HepG2 (cell line): ENCODE data around the gene MOAP1. TPM values are rescaled to one million over a fixed set of nuclear protein-coding genes. Genes with fewer than 3 reads are reported as not detected.

Source experiments
- ATF5 ChIP-seq: sonication (generic); formaldehyde crosslinking; IDR thresholded peaks from 2 replicates; pipeline ENCODE4 v1.4.0; 2020; ENCODE audit warnings: mild to moderate bottlenecking, low read depth, missing genetic modification reagents
- ATM ChIP-seq: fragments of 450-650 bp; IDR thresholded peaks from 2 replicates; pipeline ENCODE4 v1.7.1; 2017; ENCODE audit warnings: mild to moderate bottlenecking, borderline replicate concordance
- CENPBD1 ChIP-seq: sonication (generic); formaldehyde crosslinking; IDR thresholded peaks from 2 replicates; pipeline ENCODE4 v1.8.0; 2022; ENCODE audit warnings: missing genetic modification reagents, low read depth, mild to moderate bottlenecking, borderline replicate concordance
- ELF1 ChIP-seq: sonication (generic); formaldehyde crosslinking; IDR thresholded peaks from 2 replicates; pipeline ENCODE4 v1.4.0; 2020; ENCODE audit warnings: missing genetic modification reagents
- GZF1 ChIP-seq: sonication (generic); formaldehyde crosslinking; IDR thresholded peaks from 2 replicates; pipeline ENCODE4 v1.5.1; 2020; ENCODE audit warnings: mild to moderate bottlenecking, missing genetic modification reagents
- HDAC2 ChIP-seq: sonication (generic); formaldehyde crosslinking; IDR thresholded peaks from 2 replicates; pipeline ENCODE4 v1.4.0; 2020; ENCODE audit warnings: missing genetic modification reagents
- HNRNPK ChIP-seq: fragments of 200-400 bp; formaldehyde crosslinking; IDR thresholded peaks from 2 replicates; pipeline ENCODE4 v1.6.1; 2018; ENCODE audit warnings: low read length, low read depth, moderate library complexity, mild to moderate bottlenecking; ENCODE audit not compliant: poor library complexity, severe bottlenecking
- HOXA5 ChIP-seq: sonication (generic); formaldehyde crosslinking; IDR thresholded peaks from 2 replicates; pipeline ENCODE4 v1.4.0; 2020; ENCODE audit warnings: missing genetic modification reagents
- ISL2 ChIP-seq: sonication (generic); formaldehyde crosslinking; IDR thresholded peaks from 2 replicates; pipeline ENCODE4 v1.5.0; 2020; ENCODE audit warnings: missing genetic modification reagents
- KDM5A ChIP-seq: fragments of 200-600 bp; sonication (generic); IDR thresholded peaks from 2 replicates; pipeline ENCODE4 v1.7.0; 2018; ENCODE audit warnings: antibody characterized with exemption, mild to moderate bottlenecking, low read length, borderline replicate concordance
- KLF6 ChIP-seq: IDR thresholded peaks from 2 replicates; pipeline ENCODE4 v1.8.0; 2016; ENCODE audit warnings: missing biosample characterization, missing genetic modification reagents
- MAFF ChIP-seq: IDR thresholded peaks from 2 replicates; pipeline ENCODE4 v1.6.1; 2011; ENCODE audit warnings: low read depth, low read length, improper control_type of control experiment
- PITX1 ChIP-seq: sonication (generic); formaldehyde crosslinking; IDR thresholded peaks from 2 replicates; pipeline ENCODE4 v1.5.1; 2020; ENCODE audit warnings: mild to moderate bottlenecking, missing genetic modification reagents
- PTBP1 ChIP-seq: fragments of 200-400 bp; formaldehyde crosslinking; IDR thresholded peaks from 2 replicates; pipeline ENCODE4 v1.6.1; 2018; ENCODE audit warnings: low read length, low read depth; ENCODE audit not compliant: poor library complexity, severe bottlenecking
- REL ChIP-seq: sonication (generic); formaldehyde crosslinking; conservative IDR thresholded peaks from 2 replicates; pipeline ENCODE4 v1.8.0; 2022; ENCODE audit warnings: mild to moderate bottlenecking, missing genetic modification reagents, moderate library complexity
- SOX6 ChIP-seq, 2 experiments: fragments of 450-650 bp in 1 of 2; sonication (generic) in 1 of 2; formaldehyde crosslinking in 1 of 2; IDR thresholded peaks; 2 replicates each; pipeline versions ENCODE4 v1.4.0 to v1.6.1; 2017 to 2020; ENCODE audit warnings: antibody characterized with exemption in 1 of 2, mild to moderate bottlenecking in 1 of 2, missing genetic modification reagents in 1 of 2
- SP4 ChIP-seq: sonication (generic); formaldehyde crosslinking; IDR thresholded peaks from 2 replicates; pipeline ENCODE4 v1.8.1; 2023; ENCODE audit warnings: mild to moderate bottlenecking, missing genetic modification reagents
- SRSF4 ChIP-seq: fragments of 200-400 bp; formaldehyde crosslinking; IDR thresholded peaks from one replicate; pipeline ENCODE4 v1.6.1; 2018; ENCODE audit warnings: mild to moderate bottlenecking, low read depth, low read length, moderate library complexity; ENCODE audit not compliant: poor library complexity, severe bottlenecking
- STAG1 ChIP-seq: sonication (generic); formaldehyde crosslinking; IDR thresholded peaks from 2 replicates; pipeline ENCODE4 v1.4.0; 2020; ENCODE audit warnings: missing genetic modification reagents
- UBTF ChIP-seq: sonication (generic); formaldehyde crosslinking; IDR thresholded peaks from 2 replicates; pipeline ENCODE4 v1.4.0; 2020; ENCODE audit warnings: mild to moderate bottlenecking, missing genetic modification reagents
- XRCC5 ChIP-seq: fragments of 200-400 bp; formaldehyde crosslinking; optimal IDR thresholded peaks from 2 replicates; pipeline ENCODE3; 2017; ENCODE audit warnings: mild to moderate bottlenecking, low read length
- ZFX ChIP-seq: sonication (generic); formaldehyde crosslinking; IDR thresholded peaks from 2 replicates; pipeline ENCODE4 v1.4.0; 2020; ENCODE audit warnings: mild to moderate bottlenecking, low read depth, missing genetic modification reagents, moderate library complexity
- ZFY ChIP-seq: sonication (generic); formaldehyde crosslinking; IDR thresholded peaks from 2 replicates; pipeline ENCODE4 v1.4.0; 2020; ENCODE audit warnings: missing genetic modification reagents
- ZNF414 ChIP-seq: sonication (generic); formaldehyde crosslinking; IDR thresholded peaks from 2 replicates; pipeline ENCODE4 v1.5.0; 2020; ENCODE audit warnings: missing genetic modification reagents
- ZNF431 ChIP-seq: sonication (generic); formaldehyde crosslinking; IDR thresholded peaks from 2 replicates; pipeline ENCODE4 v1.9.0; 2022; ENCODE audit warnings: missing genetic modification reagents, low read depth, mild to moderate bottlenecking, borderline replicate concordance
- ZNF724P ChIP-seq: sonication (generic); formaldehyde crosslinking; IDR thresholded peaks from 2 replicates; pipeline ENCODE4 v1.8.0; 2022; ENCODE audit warnings: missing genetic modification reagents, borderline replicate concordance
- polyA plus RNA-seq, 8 experiments: library from polyadenylated mRNA; depleted of rRNA in 3 of 8; stranded (reverse) in 7 of 8; unstranded in 1 of 8; fragments of >200 nt; fragmentation: Illumina TruSeq in 4 of 8; extraction: Trizol in 4 of 8; gene quantifications; 2 replicates each; pipeline versions ENCODE4 v1.2.1 to v1.2.3, GENCODE V29; 2011 to 2016; ENCODE audit warnings: low read depth in 4 of 8, missing spikeins in 1 of 8, mixed read lengths in 1 of 8; ENCODE audit not compliant: insufficient read depth in 1 of 8
- total RNA-seq, 5 experiments: library from RNA; depleted of rRNA; stranded (reverse); fragments of >200 nt; fragmentation: Illumina TruSeq; extraction: Trizol; gene quantifications; 2 replicates each; pipeline ENCODE4 v1.2.3, GENCODE V29; 2016; ENCODE audit warnings: low read depth in 1 of 5

MOAP1 gene
- total and polyA plus RNA-seq, 2 of the 13 experiments (the other 11 are each of a cell fraction or from before 2014, with no cell fraction given), result 14.6 to 47.0 TPM

- 0 out of 2 replicates have a peak, but pooled peaks have one; percentile 7 for TF ChIP-seq REL (CRISPR knock-in tag)
- no peak for TF ChIP-seq MAFF
- no peak for TF ChIP-seq ATM
- no peak for TF ChIP-seq CENPBD1 (CRISPR knock-in tag)
- TF ChIP-seq SRSF4, result no peak
- no peak for TF ChIP-seq SOX6 (IDR thresholded peaks at IDR 0.05)
- TF ChIP-seq SOX6 (CRISPR knock-in tag; IDR thresholded peaks at IDR 0.05), result 0 out of 2 replicates have a peak, but pooled peaks have one; percentile 5
- no peak for TF ChIP-seq ELF1 (CRISPR knock-in tag)
- TF ChIP-seq ISL2 (CRISPR knock-in tag), result 0 out of 2 replicates have a peak, but pooled peaks have one; percentile 24
- TF ChIP-seq ATF5 (CRISPR knock-in tag), result 0 out of 2 replicates have a peak, but pooled peaks have one; percentile 55
- TF ChIP-seq GZF1, result 0 out of 2 replicates have a peak, but pooled peaks have one; percentile 5
- peak; percentile 9 for TF ChIP-seq HDAC2
- TF ChIP-seq STAG1 (CRISPR knock-in tag), result peak; percentile 49
- TF ChIP-seq UBTF, result 0 out of 2 replicates have a peak, but pooled peaks have one; percentile 32
- peak; percentile 11 for TF ChIP-seq XRCC5
- TF ChIP-seq PITX1, result 0 out of 2 replicates have a peak, but pooled peaks have one; percentile 7
- peak; percentile 5 for TF ChIP-seq HNRNPK
- no peak for TF ChIP-seq HOXA5 (CRISPR knock-in tag)
- TF ChIP-seq KLF6, result 0 out of 2 replicates have a peak, but pooled peaks have one; percentile 19
- no peak for TF ChIP-seq ZNF431
- no peak for TF ChIP-seq ZNF724P (CRISPR knock-in tag)
- 0 out of 2 replicates have a peak, but pooled peaks have one; percentile 20 for TF ChIP-seq ZNF414 (CRISPR knock-in tag)
- TF ChIP-seq ZFY (CRISPR knock-in tag), result peak; percentile 40; the same call in 1 of the 2 replicates
- peak; percentile 72 for TF ChIP-seq KDM5A
- peak; percentile 17 for TF ChIP-seq PTBP1
- TF ChIP-seq SP4 (CRISPR knock-in tag), result no peak
- peak; percentile 74; the same call in 1 of the 2 replicates for TF ChIP-seq ZFX (CRISPR knock-in tag)
These were observed 23.0 kb upstream of the MOAP1 start (continued) for GRCh38 chr14:93207468-93208308.
